HG03342 (cell line): ENCODE measurements around the gene GLIPR2.
"Not testable (repeated sequence)": the region's sequence is repeated elsewhere in the genome, so short reads cannot be mapped to it uniquely, and the experiment has no call there.

Experiments
- ATAC-seq: cut with Tn5 transposase; IDR thresholded peaks from one replicate; pipeline ENCODE4 v1.9.1; 2021; ENCODE audit warnings: mild to moderate bottlenecking, moderate library complexity; ENCODE audit not compliant: unreplicated experiment

Gene GLIPR2

DNA sequence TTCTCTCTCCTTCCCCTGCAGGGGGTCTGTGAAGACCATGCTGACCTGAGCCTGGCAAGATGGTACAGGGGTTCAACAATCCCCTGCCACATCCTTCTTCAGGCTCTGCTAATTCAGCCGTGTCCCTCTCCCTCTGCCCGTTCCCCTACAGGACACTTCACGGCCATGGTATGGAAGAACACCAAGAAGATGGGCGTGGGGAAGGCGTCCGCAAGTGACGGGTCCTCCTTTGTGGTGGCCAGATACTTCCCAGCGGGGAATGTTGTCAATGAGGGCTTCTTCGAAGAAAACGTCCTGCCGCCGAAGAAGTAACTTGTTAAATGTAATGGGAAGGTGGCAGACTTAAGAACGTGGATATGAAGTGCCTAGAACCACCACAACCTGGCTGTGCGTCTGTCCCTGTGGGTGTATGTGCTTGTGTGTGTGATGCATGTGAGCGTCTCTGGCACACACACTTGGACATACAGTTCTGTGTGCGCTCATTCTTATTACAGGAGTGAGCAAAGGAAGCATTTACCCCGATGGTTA, 25.7 kb downstream of the GLIPR2 start:
- no peak for ATAC-seq

DNA sequence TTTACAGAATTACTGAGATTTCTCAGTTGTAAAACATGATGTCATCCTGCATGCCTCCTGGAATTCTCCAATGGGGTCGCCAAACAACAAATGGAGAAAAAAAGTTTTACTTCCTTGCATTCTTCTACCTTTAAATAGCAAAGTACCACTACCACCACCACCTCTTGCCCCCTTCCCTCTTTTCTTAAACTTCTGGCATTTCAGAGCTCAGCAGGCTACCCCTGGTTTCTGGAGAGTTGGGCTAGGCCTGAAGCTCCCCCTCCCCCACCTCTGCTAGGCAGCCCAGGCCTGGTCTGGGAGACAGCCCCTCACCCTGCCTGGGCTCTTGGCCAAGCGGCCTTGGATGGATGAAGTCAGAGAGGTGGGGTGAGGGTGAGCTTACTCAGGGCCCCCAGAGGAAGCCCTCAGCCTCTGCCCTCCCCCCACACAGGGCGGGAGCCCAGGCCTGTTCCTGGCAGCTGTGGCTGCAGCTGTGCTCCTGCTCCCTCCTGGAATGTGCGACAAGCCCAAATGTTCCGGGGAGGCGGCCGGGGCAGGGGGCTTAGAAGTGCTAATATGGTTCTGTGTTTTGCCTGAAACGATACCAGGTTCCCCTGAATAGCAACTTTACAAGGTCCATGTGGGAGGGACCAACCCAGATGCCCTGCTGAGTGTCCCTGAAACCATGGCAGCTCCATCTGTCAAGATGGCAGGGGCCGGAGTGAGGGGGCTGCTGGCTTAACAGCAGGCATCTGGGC, 26.7 kb downstream of the GLIPR2 start:
- ATAC-seq: no peak

DNA sequence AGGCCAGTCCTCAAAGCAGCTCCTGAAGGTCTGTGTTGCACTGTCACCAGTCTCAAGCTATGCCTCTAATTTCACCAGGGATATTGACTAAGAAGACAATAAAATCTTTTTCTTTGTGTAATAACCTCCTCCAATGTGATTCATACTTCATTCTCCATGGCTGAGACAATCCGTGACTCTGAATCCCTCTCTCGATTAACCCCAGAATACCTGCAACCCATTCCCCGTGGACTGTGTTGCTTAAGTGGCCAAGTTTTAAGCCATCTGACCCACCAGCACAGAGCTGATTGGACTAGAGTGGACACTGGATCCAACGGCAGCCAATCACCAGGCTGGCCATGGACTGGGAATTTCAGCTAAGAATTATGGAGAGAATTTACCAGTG, 27.2 kb downstream of the GLIPR2 start:
- ATAC-seq: no peak

DNA sequence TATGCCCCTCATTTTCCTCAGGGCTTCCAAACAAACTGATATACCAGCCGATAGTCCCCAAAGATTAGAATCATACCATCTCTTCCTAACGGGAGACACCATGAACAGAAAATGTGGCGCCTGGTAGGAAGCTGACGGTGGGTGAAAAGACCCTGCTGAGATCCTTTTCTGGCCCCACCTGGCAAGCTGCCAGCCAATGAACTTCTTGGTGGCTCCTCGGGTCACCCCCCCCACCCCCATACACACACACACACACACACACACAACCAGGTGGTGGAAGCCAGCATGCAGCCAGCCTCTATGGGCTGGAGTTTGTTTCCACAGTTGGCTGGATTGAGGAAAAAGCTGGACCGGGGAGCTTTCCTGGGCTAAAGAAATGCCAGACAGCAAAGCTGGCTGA, 27.8 kb downstream of the GLIPR2 start:
- no peak for ATAC-seq

DNA sequence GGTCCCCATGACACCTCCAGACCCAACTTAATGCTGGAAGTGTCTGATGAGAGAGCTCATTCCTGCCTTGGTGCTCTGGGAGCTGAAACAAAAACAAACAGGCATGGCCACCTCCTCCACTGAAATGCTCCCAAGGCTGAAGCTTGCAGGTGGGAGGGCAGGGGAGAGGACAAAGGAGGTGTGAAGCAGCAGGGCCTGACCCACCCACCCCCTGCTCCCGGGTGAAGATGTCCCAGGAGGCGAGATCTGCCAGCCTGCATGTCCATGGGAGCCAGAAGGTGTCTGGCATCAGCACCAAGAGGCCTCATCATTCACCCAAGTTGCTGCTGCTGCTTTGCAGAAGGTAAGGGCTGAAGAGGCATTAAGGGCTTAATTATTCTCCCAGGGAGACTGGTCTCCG, 28.5 kb downstream of the GLIPR2 start:
- no peak for ATAC-seq

DNA sequence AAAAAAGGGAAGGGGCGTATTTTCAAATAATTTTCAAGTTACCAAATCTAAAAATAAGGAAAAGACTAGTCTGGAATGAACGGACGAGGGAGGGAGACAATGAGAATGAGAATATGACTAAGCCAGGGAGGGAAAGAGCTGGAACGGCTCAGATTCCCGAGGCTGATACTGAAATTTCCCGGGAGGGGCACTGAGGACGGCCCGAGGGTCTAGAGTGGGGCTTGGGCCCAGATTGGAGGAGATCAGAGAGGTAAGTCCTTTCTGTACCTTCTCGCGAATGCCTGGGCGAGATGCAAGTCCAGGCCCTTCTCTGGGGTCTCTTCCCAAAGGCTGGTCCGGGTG, 29.3 kb downstream of the GLIPR2 start:
- ATAC-seq: no peak

DNA sequence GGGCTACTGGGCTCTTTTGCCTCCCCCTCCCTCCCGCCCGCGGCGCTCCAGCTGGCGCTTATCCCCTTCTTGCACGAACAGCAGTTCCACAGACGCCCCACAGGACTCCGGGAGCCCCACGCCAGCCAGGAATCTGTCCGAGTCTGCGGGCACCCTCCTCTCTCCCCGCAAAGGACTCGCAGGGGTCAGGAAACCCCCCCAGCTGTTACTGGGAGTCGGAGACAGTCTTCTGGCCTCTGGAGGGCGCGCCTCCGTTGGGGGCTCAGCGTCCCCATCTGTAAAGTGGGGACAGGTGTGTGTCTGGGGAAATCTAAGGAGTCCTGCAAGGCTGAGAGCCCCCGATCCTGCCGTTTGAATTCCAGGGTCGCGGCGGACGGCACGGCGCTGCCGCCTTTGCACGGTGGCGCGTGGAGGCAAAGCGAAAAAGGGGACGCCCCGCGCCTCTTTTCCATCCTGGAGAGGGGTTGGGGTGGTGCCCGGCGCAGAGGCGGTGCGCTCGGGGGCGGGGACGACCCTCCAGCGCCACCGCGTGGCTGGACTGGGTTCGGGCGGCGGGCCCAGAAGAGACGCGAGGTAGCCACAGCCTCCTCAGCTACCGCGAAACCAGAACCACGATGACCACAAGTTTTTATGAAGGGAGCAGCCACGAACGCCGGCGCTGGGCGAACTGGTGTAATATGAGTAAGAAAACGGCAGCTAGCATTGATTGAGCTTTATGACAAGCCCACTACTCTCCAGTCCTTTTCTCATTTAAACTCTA, 29.8 kb downstream of the GLIPR2 start:
- peak; percentile 89 for ATAC-seq

DNA sequence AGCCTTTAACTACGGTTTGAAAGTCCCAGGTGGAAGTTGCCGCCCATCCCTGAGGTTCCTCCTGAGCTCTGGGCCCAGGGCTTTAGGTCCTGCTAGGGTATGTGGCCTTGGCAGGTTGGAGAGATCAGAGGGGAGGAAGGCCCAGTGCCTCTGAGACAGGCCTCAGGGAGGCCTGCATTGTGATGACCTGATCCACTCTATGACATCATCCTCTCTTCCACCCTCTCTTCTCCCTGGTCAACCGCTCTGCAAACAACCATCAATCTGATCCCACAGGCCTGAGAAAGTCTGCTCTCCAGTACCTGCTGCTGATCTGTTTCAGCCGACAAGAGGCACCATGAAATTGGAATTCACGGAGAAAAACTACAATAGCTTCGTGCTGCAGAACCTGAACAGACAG, 32.6 kb downstream of the GLIPR2 start, which contains the start of gene CCIN:
Gene CCIN (plus strand): TSS at position 223 of the 400 bp plus-strand sequence. CDS start 115 bp downstream, at position 338.
- no peak for ATAC-seq

DNA sequence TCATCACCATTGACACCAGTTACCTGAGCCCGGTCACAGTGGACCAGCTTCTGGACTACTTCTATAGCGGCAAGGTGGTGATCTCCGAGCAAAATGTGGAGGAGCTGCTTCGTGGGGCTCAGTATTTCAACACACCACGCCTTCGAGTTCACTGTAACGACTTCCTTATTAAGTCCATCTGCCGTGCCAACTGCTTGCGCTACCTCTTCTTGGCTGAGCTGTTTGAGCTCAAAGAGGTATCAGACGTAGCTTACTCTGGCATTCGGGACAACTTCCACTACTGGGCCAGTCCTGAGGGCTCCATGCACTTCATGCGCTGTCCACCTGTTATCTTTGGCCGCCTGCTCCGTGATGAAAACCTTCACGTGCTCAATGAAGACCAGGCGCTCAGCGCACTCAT, 33.2 kb downstream of the GLIPR2 start:
- ATAC-seq: no peak

DNA sequence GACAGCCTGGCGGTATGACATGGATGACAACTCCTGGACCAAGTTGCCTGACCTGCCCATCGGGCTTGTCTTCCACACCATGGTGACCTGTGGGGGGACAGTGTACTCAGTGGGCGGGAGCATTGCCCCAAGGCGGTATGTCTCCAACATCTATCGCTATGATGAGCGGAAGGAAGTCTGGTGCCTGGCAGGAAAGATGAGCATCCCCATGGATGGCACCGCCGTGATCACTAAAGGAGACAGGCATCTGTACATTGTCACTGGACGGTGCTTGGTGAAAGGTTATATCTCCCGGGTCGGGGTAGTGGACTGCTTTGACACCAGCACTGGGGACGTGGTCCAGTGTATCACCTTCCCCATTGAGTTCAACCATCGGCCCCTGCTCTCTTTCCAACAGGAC, 34.0 kb downstream of the GLIPR2 start:
- no peak for ATAC-seq

DNA sequence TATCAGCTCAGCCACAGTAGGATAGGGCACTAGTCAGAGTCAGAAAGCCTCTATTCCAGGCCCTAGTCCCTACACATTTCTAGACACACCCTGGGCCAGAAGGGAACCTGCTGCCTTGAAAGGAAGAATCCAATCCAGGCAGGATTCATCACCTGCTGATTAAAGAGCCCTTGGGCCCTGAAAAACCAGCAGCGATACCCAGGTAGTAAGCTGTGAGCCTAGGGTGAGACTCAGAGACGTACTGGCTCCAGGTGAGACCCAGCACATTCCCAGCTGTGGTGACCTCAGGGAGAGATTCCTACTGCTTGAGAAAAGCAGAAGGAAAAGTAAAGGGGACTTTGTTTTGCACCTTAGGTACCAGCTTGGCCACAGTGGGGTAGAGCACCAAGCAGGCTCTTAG, 37.3 kb downstream of the GLIPR2 start:
- ATAC-seq: no peak

DNA sequence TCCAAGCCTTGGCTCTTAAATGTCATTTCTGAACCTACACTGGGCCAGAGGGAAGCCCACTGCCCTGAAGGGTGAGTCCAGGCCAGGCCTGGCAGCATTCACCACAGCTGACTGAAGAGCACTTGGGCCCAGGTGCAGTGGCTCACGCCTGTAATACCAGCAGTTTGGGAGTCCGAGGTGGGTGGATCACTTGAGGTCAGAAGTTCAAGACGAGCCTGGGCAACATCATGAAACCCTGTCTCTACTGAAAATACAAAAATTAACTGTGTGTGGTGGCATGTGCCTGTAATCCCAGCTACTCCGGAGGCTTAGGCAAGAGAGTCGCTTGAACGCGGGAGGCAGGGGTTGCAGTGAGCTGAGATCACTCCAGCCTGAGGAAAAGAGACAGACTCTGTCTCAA, 37.7 kb downstream of the GLIPR2 start:
- no peak for ATAC-seq

DNA sequence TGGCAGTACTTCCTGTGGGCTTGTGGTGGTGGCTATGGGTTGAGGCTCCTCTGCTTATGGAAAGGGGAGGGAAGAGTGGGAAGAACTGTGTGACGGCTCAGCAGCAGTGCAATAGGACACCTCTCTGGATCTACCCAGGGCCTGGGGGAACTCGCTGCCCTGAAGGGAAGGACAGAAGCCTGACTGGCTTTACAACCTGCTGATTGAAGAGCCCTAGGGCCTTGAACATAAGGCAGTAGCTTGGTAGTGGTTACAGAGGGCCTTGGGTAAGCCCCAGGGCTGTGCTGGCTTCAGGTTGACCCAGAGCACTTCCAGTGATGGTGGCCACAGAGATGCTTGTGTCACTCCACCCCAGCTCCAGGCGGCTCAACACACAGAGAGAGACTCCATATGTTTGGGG, 38.2 kb downstream of the GLIPR2 start:
- no peak for ATAC-seq

DNA sequence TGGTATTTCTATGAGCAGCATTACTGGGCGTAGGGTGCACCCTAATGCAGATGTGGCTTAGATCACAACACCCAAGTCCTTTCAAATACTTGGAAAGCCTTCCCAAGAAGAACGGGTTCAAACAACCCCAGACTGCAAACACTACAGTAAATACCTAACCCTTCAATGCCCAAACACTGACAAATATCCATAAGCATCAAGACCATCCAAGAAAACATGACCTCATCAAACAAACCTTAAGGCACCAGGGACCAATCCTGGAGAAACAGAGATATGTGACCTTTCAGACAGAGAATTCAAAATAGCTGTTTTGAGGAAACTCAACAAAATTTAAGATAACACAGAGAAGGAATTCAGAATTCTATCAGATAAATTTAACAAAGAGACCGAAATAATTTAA, 38.7 kb downstream of the GLIPR2 start:
- ATAC-seq: not testable (repeated sequence)

DNA sequence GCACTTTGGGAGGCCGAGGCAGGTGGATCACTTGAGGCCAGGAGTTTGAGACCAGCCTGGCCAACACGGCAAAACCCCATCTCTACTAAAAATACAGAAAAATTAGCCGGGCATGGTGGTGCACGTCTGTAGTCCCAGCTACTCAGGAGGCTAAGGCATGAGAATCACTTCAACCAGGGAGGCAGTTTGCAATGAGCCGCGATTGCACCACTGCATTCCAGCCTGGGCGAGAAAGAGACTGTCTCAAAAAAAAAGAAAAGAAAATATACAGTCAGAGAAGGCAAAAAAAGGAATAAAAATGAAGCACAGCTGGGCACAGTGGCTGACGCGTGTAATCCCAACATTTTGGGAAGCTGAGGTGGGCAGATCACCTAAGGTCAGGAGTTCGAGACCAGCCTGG, 40.0 kb downstream of the GLIPR2 start:
- ATAC-seq: not testable (repeated sequence)

DNA sequence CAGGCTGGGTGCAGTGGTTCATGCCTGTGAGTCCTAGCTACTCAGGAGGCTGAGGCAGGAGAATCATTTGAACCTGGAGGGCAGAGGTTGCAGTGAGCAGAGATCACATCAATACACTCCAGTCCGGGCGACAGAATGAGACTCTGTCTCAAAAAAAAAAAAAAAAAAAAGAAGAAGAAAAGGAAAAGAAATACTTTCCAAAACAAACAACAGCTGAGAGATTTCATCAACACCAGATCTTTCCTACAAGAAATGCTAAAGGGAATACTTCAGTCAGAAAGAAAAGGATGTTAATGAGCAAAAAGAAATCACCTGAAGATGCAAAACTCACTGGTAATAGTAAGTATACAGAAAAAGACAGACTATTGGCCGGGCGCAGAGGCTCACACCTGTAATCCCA, 41.0 kb downstream of the GLIPR2 start:
- no peak for ATAC-seq

DNA sequence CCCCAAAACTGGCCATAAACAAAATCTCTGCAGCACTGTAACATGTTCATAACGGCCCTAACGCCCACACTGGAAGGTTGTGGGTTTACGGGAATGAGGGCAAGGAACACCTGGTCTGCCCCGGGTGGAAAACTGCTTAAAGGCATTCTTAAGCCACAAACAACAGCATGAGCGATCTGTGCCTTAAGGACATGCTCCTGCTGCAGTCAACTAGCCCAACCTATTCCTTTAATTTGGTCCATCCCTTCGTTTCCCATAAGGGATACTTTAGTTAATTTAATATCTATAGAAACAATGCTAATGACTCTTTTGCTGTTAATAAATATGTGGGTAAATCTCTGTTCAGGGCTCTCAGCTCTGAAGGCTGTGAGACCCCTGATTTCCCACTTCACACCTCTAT, 43.7 kb downstream of the GLIPR2 start:
- ATAC-seq: not testable (repeated sequence)

DNA sequence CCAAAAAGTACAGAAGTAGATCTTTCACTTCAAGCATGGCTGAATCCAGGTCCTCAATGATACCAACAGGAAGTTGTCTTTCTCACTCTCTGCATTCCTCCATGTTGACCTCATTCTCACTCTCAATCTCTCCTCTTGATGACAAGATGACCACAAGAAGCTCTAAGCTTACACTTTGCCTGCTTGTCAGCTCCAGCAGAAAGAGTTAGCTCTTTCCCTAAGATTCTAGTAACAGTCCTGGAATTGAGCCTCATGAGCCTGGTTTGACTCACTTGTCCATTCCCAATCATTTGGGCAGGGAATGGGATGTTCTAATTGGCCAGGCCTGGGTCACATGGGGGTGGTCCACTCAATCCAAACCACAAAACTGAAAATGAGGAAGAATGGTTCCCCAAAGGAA, 50.9 kb downstream of the GLIPR2 start:
- ATAC-seq: no peak

DNA sequence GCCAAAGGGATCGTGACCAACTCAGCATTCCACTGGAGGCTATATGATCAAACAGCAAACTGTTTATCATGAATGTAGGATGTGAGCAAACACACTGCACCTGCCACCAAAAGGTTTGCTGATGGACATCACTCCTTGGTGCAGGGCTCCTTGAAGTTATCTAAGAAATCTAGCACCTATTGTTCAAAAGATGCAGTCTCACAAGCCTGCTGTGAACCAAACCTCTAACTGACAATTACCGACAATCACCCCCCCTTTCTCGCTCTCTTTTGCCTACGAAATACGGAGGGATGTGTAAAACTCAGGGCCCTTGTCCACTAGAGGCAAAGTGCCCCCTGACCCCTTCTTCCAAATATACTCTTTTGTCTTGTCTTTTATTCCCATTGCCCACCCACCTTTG, 51.7 kb downstream of the GLIPR2 start:
- no peak for ATAC-seq

DNA sequence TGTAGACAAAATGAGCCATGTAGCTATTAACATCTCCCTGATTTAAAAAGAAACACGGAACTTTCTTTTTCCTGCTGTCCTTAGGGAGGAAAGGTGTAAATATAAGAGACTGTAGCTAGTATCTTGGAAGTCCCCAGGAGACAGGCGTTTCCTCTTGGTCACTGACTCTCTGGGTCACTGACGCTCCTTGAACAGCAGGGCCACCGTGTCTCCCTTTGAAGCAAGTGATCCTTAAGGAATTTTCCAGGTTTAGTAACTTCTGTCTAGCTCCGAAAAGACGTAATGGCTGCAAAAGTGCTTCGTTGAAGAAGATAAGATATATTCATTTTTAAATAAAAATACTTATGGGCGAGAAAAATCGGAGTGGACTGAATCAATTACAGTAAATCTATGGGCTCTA, 53.4 kb downstream of the GLIPR2 start:
- no peak for ATAC-seq

DNA sequence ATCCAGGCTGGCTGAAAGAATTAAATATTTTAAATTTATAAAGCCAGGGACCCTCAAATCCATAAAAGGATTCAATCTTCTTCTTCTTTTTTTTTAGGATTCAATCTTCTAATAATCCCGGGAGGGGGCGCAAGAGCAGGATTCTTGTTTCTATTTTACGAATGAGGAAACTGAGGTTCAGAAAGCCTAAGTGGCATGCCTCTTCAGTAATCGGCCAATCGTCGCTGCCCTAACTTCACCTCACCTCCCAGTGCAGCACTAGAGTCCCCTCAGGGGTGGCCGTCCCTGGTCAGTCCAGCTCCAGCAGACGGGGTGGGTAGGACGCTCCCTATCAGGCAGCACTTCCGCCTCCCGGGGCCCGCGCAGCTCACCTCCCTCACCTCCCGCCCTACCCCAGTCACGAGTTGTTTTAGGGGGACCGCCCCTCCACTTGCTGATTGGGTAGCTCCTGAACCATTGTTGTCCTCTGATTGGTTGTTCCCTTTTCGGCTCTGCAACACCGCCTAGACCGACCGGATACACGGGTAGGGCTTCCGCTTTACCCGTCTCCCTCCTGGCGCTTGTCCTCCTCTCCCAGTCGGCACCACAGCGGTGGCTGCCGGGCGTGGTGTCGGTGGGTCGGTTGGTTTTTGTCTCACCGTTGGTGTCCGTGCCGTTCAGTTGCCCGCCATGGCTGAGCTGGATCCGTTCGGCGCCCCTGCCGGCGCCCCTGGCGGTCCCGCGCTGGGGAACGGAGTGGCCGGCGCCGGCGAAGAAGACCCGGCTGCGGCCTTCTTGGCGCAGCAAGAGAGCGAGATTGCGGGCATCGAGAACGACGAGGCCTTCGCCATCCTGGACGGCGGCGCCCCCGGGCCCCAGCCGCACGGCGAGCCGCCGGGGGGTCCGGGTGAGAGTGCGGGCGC, 54.1 kb downstream of the GLIPR2 start, which contains the start of gene CLTA:
Gene CLTA (plus strand): TSS at position 534 of the 902 bp plus-strand sequence. CDS start 136 bp downstream, at position 670.
- peak; percentile 98 for ATAC-seq
